ENCODE results near the gene EPC2.
"Not testable (repeated sequence)": the region's sequence is repeated elsewhere in the genome, so short reads cannot be mapped to it uniquely, and the experiment has no call there.

Gene EPC2

GRCh38 chr2:148642891-148643416 lies 1.6 kb upstream of the EPC2 start:
- no peak for DNase-seq

GRCh38 chr2:148643421-148643820 lies 1.1 kb upstream of the EPC2 start:
- no peak for DNase-seq

- DNase-seq = peak; percentile 94 to 95
These were observed 460 bp downstream of the EPC2 start for GRCh38 chr2:148644883-148645538.

- DNase-seq = peak; percentile 43 to 58
These were observed 1.1 kb downstream of the EPC2 start for GRCh38 chr2:148645539-148646230.

- DNase-seq = no peak
These were observed 1.6 kb downstream of the EPC2 start for GRCh38 chr2:148646231-148646559.

- not testable (repeated sequence) for DNase-seq
These were observed 3.2 kb downstream of the EPC2 start for GRCh38 chr2:148647711-148648110.

- no peak for DNase-seq
These were observed 5.4 kb downstream of the EPC2 start for GRCh38 chr2:148649936-148650335.

- DNase-seq = no peak
These were observed 6.3 kb downstream of the EPC2 start for GRCh38 chr2:148650881-148651280.

GRCh38 chr2:148651972-148652371 lies 7.4 kb downstream of the EPC2 start:
- DNase-seq = no peak

GRCh38 chr2:148653437-148653836 lies 8.9 kb downstream of the EPC2 start:
- no peak for DNase-seq

- no peak for DNase-seq
These were observed 9.9 kb downstream of the EPC2 start for GRCh38 chr2:148654435-148654834.

- DNase-seq = no peak
These were observed 12.0 kb downstream of the EPC2 start for GRCh38 chr2:148656516-148656915.

GRCh38 chr2:148658807-148659722 lies 14.5 kb downstream of the EPC2 start:
- DNase-seq = no peak

- no peak for DNase-seq
These were observed 16.4 kb downstream of the EPC2 start for GRCh38 chr2:148660999-148661398.

GRCh38 chr2:148662332-148662731 lies 17.8 kb downstream of the EPC2 start:
- not testable (repeated sequence) for DNase-seq

- DNase-seq = no peak
These were observed 19.7 kb downstream of the EPC2 start for GRCh38 chr2:148664229-148664628.

- no peak for DNase-seq
These were observed 22.0 kb downstream of the EPC2 start for GRCh38 chr2:148666555-148666954.

- DNase-seq = no peak
These were observed 22.7 kb downstream of the EPC2 start for GRCh38 chr2:148667113-148667836.

GRCh38 chr2:148670773-148671172 lies 26.2 kb downstream of the EPC2 start:
- DNase-seq = no peak

- DNase-seq = peak; percentile 18 to 35
These were observed 29.8 kb downstream of the EPC2 start for GRCh38 chr2:148674063-148675020.

- no peak for DNase-seq
These were observed 31.2 kb downstream of the EPC2 start for GRCh38 chr2:148675708-148676107.
